WTC11 (cell line): Measurements from ENCODE around the gene PXDC1. TPM values are rescaled to one million over a fixed set of nuclear protein-coding genes. Genes with fewer than 3 reads are reported as not detected.

ENCODE experiments used
- ATAC-seq: fragments of 200-7000 bp; cut with Tn5 transposase; 2 replicates; pipeline ENCODE4 v1.10.0; 2021; ENCODE audit warnings: mild to moderate bottlenecking, moderate library complexity
- CTCF ChIA-PET: fragments of 300-600 bp; sonication (Branson Sonifier 250); formaldehyde crosslinking; loops from one replicate; lab custom pipeline; 2021; ENCODE audit warnings: antibody characterized with exemption; lab: Charles Lee
- POLR2A ChIA-PET: fragments of 350-600 bp; sonication (Branson Sonifier 250); formaldehyde crosslinking; loops from one replicate; lab custom pipeline; 2021; ENCODE audit warnings: antibody characterized with exemption; lab: Charles Lee
- DNase-seq: peaks from one replicate; pipeline ENCODE4 v3.0.0; 2021; ENCODE audit warnings: low spot score
- H3K27ac Mint-ChIP-seq: 2 replicates; pipeline ENCODE4 v1.8.0; 2021; ENCODE audit warnings: mixed read lengths
- H3K27me3 Mint-ChIP-seq: 2 replicates; pipeline ENCODE4 v1.8.0; 2021; ENCODE audit warnings: low read depth, mild to moderate bottlenecking, moderate library complexity, mixed read lengths
- H3K36me3 Mint-ChIP-seq: 2 replicates; pipeline ENCODE4 v1.8.0; 2021; ENCODE audit warnings: mixed read lengths
- H3K4me1 Mint-ChIP-seq: 2 replicates; pipeline ENCODE4 v1.8.0; 2022; ENCODE audit warnings: mixed read lengths
- H3K4me3 Mint-ChIP-seq: 2 replicates; pipeline ENCODE4 v1.8.0; 2021; ENCODE audit warnings: mild to moderate bottlenecking, moderate library complexity, mixed read lengths
- H3K9me3 Mint-ChIP-seq: 2 replicates; pipeline ENCODE4 v1.8.0; 2021; ENCODE audit warnings: mixed read lengths
- CBFB ChIP-seq: sonication (generic); formaldehyde crosslinking; IDR thresholded peaks from 2 replicates; pipeline ENCODE4 v1.8.1; 2022; ENCODE audit warnings: mild to moderate bottlenecking, low read depth, missing genetic modification reagents
- CREM ChIP-seq: sonication (generic); formaldehyde crosslinking; IDR thresholded peaks from 2 replicates; pipeline ENCODE4 v1.8.1; 2022; ENCODE audit warnings: mild to moderate bottlenecking, missing genetic modification reagents, moderate library complexity
- GRHL2 ChIP-seq: fragments of 250-450 bp; sonication (Bioruptor Pico); IDR thresholded peaks from 2 replicates; pipeline ENCODE4 v1.8.0; 2022; ENCODE audit warnings: mild to moderate bottlenecking, moderate library complexity; ENCODE audit not compliant: insufficient replicate concordance, severe bottlenecking
- JAZF1 ChIP-seq: fragments of 250-450 bp; sonication (Bioruptor Pico); IDR thresholded peaks from 2 replicates; pipeline ENCODE4 v1.9.0; 2021; ENCODE audit warnings: moderate library complexity, mild to moderate bottlenecking, inconsistent platforms
- KAT7 ChIP-seq: sonication (generic); formaldehyde crosslinking; IDR thresholded peaks from 2 replicates; pipeline ENCODE4 v1.8.1; 2023; ENCODE audit warnings: missing genetic modification reagents, mild to moderate bottlenecking, borderline replicate concordance
- NFATC4 ChIP-seq: fragments of 250-450 bp; sonication (Bioruptor Pico); IDR thresholded peaks from 2 replicates; pipeline ENCODE4 v1.9.0; 2021; ENCODE audit warnings: mild to moderate bottlenecking
- NFE2L1 ChIP-seq: sonication (generic); formaldehyde crosslinking; IDR thresholded peaks from 2 replicates; pipeline ENCODE4 v1.8.1; 2023; ENCODE audit warnings: missing genetic modification reagents
- NR3C1 ChIP-seq: sonication (generic); formaldehyde crosslinking; conservative IDR thresholded peaks from 2 replicates; pipeline ENCODE4 v1.8.1; 2023; ENCODE audit warnings: low read depth, mild to moderate bottlenecking, missing genetic modification reagents
- PRRX2 ChIP-seq: fragments of 250-450 bp; sonication (Bioruptor Pico); IDR thresholded peaks from 2 replicates; pipeline ENCODE4 v1.8.0; 2021; ENCODE audit warnings: mild to moderate bottlenecking
- SMAD4 ChIP-seq: sonication (generic); formaldehyde crosslinking; IDR thresholded peaks from 2 replicates; pipeline ENCODE4 v1.8.0; 2022; ENCODE audit warnings: mild to moderate bottlenecking, missing genetic modification reagents
- SP1 ChIP-seq: sonication (generic); formaldehyde crosslinking; conservative IDR thresholded peaks from 2 replicates; pipeline ENCODE4 v1.8.1; 2022; ENCODE audit warnings: missing genetic modification reagents
- TEAD4 ChIP-seq: sonication (generic); formaldehyde crosslinking; IDR thresholded peaks from 2 replicates; pipeline ENCODE4 v1.8.0; 2022; ENCODE audit warnings: mild to moderate bottlenecking, missing genetic modification reagents
- TP53 ChIP-seq: sonication (generic); formaldehyde crosslinking; IDR thresholded peaks from 2 replicates; pipeline ENCODE4 v1.8.1; 2023; ENCODE audit warnings: mild to moderate bottlenecking, missing genetic modification reagents
- ZNF317 ChIP-seq: sonication (generic); formaldehyde crosslinking; IDR thresholded peaks from 2 replicates; pipeline ENCODE4 v1.8.1; 2023; ENCODE audit warnings: low read depth, mild to moderate bottlenecking, moderate library complexity, missing genetic modification reagents, borderline replicate concordance
- total RNA-seq: library from RNA; stranded (reverse); gene quantifications from 3 replicates; pipeline ENCODE4 v1.2.3, GENCODE V29; 2021
- TF ChIP-seq, protein P1 (sequence below): sonication (generic); formaldehyde crosslinking; IDR thresholded peaks from 2 replicates; pipeline ENCODE4 v1.8.1; 2023; ENCODE audit warnings: mild to moderate bottlenecking, missing genetic modification reagents, moderate library complexity
- TF ChIP-seq, protein P2 (sequence below): sonication (generic); formaldehyde crosslinking; IDR thresholded peaks from 2 replicates; pipeline ENCODE4 v1.8.1; 2022; ENCODE audit warnings: mild to moderate bottlenecking, missing genetic modification reagents, moderate library complexity, borderline replicate concordance
- TF ChIP-seq, protein P3 (sequence below): fragments of 250-450 bp; sonication (Bioruptor Pico); IDR thresholded peaks from 2 replicates; pipeline ENCODE4 v1.8.0; 2021; ENCODE audit warnings: mild to moderate bottlenecking
- TF ChIP-seq, protein P4 (sequence below): fragments of 200-600 bp; IDR thresholded peaks from 2 replicates; pipeline ENCODE4 v1.8.0; 2022; ENCODE audit warnings: antibody characterized with exemption
- TF ChIP-seq, protein P5 (sequence below): sonication (generic); formaldehyde crosslinking; IDR thresholded peaks from 2 replicates; pipeline ENCODE4 v1.8.1; 2022; ENCODE audit warnings: missing genetic modification reagents, borderline replicate concordance
- TF ChIP-seq, protein P6 (sequence below): sonication (generic); formaldehyde crosslinking; IDR thresholded peaks from 2 replicates; pipeline ENCODE4 v1.8.1; 2022; ENCODE audit warnings: low read depth, mild to moderate bottlenecking, moderate library complexity, missing genetic modification reagents, borderline replicate concordance
- TF ChIP-seq, protein P7 (sequence below): fragments of 250-450 bp; sonication (Bioruptor Pico); IDR thresholded peaks from 2 replicates; pipeline ENCODE4 v1.9.0; 2021; ENCODE audit warnings: mild to moderate bottlenecking
- TF ChIP-seq, protein P8 (sequence below): sonication (generic); formaldehyde crosslinking; IDR thresholded peaks from 2 replicates; pipeline ENCODE4 v1.8.1; 2022; ENCODE audit warnings: low read depth, missing genetic modification reagents, borderline replicate concordance

PXDC1 gene
- total RNA-seq, 1 experiment from 2014 or later = 3.3 TPM

DNA sequence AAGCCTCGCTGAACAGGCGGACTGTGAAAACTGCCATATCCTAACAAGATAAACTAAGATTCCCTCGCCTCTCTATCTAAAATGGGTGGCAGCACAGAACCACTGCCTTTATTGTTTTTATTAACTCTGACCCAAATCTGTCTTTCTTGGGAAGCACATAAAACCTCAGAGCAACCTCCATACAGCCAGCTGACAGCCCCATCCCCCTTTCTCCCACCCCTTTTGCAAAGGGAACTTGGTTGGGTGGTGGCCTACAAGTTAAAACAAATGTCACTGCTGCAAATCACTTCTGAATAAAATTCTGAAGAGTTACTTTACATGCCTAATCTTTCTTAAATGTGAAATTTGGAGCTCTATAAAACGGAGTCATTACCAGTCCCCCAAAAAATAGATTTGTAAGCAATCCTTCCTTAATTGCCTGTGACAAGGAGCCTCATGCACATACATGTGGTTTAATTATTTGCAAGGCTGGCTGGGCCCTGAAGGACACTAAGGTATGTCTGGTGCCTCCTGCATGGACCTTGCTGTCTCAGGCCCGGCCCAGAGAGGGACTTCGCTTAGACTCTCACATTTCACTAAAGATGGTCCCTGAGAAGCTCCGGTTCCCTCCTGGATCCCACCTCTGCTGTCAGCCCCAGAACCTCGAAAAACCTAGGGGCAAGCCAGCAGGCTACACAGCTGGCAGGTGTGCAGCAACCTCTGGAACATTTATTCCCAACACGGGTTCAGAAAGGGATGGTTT lies 21.7 kb downstream of the PXDC1 start:
- ATAC-seq (no peak), DNase-seq (no peak)
- Mint-ChIP-seq H3K36me3 (peaks cover 5% of the 10 kb centered on the region), H3K27ac (no peak overlapping the region), H3K4me3 (no peak overlapping the region), H3K4me1 (peaks cover 7% of the 10 kb centered on the region), H3K27me3 (no peaks in the 10 kb centered on the region), H3K9me3 (peaks cover 1% of the 10 kb centered on the region)
- ChIA-PET POLR2A (no interaction called here), CTCF (interaction anchor here (0.6 to 2.8 kb wide), 8 partner anchors 10 to 1075 kb away, joined by 3 to 8 read pairs (median 4); partner anchors contain the start of gene FAM50B)
- TF ChIP-seq CREM (CRISPR knock-in tag) (no peak), GRHL2 (CRISPR knock-in tag) (no peak), KAT7 (CRISPR knock-in tag) (no peak), NFE2L1 (CRISPR knock-in tag) (no peak), TP53 (CRISPR knock-in tag) (no peak), JAZF1 (CRISPR knock-in tag) (no peak), CBFB (CRISPR knock-in tag) (no peak)
- TF ChIP-seq, protein P1, sequence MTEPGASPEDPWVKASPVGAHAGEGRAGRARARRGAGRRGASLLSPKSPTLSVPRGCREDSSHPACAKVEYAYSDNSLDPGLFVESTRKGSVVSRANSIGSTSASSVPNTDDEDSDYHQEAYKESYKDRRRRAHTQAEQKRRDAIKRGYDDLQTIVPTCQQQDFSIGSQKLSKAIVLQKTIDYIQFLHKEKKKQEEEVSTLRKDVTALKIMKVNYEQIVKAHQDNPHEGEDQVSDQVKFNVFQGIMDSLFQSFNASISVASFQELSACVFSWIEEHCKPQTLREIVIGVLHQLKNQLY = no peak
- TF ChIP-seq, protein P2, sequence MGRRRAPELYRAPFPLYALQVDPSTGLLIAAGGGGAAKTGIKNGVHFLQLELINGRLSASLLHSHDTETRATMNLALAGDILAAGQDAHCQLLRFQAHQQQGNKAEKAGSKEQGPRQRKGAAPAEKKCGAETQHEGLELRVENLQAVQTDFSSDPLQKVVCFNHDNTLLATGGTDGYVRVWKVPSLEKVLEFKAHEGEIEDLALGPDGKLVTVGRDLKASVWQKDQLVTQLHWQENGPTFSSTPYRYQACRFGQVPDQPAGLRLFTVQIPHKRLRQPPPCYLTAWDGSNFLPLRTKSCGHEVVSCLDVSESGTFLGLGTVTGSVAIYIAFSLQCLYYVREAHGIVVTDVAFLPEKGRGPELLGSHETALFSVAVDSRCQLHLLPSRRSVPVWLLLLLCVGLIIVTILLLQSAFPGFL (CRISPR knock-in tag) = no peak

DNA sequence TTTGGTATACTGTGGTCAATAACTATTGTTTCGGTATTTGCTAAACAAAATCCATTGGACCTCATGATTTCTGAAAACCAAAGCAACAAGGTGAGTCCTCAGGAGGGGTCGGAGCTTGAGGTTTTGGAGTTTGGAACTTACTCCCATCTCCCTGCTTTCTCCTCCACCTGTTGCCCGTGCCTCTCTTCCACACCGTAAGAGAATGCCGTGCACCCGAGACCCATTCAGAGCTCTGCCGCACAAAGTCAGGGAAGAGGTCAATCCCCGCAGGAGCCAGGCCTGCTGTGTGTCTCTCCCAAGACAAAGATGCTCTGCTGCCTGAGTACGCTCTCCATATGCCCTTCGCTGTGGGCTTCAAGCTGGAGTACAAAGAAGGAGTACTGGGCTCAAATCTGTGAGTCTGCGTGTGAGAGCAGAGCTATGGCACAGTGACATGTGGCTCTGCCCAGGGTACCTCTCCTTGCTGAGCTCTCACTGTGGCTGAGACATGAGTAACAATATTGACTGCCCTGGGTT lies 23.9 kb downstream of the PXDC1 start:
- Mint-ChIP-seq H3K4me1 (peaks cover 17% of the 10 kb centered on the region), H3K27ac (no peak overlapping the region), H3K27me3 (no peaks in the 10 kb centered on the region), H3K36me3 (no peaks in the 10 kb centered on the region), H3K9me3 (no peaks in the 10 kb centered on the region), H3K4me3 (no peak overlapping the region)
- DNase-seq (no peak), ATAC-seq (no peak)
- TF ChIP-seq, protein P3, sequence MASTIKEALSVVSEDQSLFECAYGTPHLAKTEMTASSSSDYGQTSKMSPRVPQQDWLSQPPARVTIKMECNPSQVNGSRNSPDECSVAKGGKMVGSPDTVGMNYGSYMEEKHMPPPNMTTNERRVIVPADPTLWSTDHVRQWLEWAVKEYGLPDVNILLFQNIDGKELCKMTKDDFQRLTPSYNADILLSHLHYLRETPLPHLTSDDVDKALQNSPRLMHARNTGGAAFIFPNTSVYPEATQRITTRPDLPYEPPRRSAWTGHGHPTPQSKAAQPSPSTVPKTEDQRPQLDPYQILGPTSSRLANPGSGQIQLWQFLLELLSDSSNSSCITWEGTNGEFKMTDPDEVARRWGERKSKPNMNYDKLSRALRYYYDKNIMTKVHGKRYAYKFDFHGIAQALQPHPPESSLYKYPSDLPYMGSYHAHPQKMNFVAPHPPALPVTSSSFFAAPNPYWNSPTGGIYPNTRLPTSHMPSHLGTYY (CRISPR knock-in tag) = no peak
- TF ChIP-seq NR3C1 = no peak
- TF ChIP-seq, protein P4, sequence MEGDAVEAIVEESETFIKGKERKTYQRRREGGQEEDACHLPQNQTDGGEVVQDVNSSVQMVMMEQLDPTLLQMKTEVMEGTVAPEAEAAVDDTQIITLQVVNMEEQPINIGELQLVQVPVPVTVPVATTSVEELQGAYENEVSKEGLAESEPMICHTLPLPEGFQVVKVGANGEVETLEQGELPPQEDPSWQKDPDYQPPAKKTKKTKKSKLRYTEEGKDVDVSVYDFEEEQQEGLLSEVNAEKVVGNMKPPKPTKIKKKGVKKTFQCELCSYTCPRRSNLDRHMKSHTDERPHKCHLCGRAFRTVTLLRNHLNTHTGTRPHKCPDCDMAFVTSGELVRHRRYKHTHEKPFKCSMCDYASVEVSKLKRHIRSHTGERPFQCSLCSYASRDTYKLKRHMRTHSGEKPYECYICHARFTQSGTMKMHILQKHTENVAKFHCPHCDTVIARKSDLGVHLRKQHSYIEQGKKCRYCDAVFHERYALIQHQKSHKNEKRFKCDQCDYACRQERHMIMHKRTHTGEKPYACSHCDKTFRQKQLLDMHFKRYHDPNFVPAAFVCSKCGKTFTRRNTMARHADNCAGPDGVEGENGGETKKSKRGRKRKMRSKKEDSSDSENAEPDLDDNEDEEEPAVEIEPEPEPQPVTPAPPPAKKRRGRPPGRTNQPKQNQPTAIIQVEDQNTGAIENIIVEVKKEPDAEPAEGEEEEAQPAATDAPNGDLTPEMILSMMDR = no peak
- TF ChIP-seq, protein P5, sequence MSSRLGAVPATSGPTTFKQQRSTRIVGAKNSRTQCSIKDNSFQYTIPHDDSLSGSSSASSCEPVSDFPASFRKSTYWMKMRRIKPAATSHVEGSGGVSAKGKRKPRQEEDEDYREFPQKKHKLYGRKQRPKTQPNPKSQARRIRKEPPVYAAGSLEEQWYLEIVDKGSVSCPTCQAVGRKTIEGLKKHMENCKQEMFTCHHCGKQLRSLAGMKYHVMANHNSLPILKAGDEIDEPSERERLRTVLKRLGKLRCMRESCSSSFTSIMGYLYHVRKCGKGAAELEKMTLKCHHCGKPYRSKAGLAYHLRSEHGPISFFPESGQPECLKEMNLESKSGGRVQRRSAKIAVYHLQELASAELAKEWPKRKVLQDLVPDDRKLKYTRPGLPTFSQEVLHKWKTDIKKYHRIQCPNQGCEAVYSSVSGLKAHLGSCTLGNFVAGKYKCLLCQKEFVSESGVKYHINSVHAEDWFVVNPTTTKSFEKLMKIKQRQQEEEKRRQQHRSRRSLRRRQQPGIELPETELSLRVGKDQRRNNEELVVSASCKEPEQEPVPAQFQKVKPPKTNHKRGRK (CRISPR knock-in tag) = no peak
- TF ChIP-seq ZNF317 (CRISPR knock-in tag) = no peak
- no peak for TF ChIP-seq SMAD4 (CRISPR knock-in tag)
- TF ChIP-seq TEAD4 = no peak
- no peak for TF ChIP-seq NFE2L1 (CRISPR knock-in tag)
- TF ChIP-seq, protein P6, sequence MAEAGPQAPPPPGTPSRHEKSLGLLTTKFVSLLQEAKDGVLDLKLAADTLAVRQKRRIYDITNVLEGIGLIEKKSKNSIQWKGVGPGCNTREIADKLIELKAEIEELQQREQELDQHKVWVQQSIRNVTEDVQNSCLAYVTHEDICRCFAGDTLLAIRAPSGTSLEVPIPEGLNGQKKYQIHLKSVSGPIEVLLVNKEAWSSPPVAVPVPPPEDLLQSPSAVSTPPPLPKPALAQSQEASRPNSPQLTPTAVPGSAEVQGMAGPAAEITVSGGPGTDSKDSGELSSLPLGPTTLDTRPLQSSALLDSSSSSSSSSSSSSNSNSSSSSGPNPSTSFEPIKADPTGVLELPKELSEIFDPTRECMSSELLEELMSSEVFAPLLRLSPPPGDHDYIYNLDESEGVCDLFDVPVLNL (CRISPR knock-in tag) = no peak
- TF ChIP-seq, protein P7, sequence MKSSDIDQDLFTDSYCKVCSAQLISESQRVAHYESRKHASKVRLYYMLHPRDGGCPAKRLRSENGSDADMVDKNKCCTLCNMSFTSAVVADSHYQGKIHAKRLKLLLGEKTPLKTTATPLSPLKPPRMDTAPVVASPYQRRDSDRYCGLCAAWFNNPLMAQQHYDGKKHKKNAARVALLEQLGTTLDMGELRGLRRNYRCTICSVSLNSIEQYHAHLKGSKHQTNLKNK = no peak
- TF ChIP-seq, protein P8, sequence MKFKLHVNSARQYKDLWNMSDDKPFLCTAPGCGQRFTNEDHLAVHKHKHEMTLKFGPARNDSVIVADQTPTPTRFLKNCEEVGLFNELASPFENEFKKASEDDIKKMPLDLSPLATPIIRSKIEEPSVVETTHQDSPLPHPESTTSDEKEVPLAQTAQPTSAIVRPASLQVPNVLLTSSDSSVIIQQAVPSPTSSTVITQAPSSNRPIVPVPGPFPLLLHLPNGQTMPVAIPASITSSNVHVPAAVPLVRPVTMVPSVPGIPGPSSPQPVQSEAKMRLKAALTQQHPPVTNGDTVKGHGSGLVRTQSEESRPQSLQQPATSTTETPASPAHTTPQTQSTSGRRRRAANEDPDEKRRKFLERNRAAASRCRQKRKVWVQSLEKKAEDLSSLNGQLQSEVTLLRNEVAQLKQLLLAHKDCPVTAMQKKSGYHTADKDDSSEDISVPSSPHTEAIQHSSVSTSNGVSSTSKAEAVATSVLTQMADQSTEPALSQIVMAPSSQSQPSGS (CRISPR knock-in tag) = no peak
- TF ChIP-seq SP1 = no peak
- no peak for TF ChIP-seq NFATC4 (CRISPR knock-in tag)
- no peak for TF ChIP-seq PRRX2 (CRISPR knock-in tag)
- ChIA-PET CTCF (interaction anchor here (1.3 to 2.8 kb wide), 4 partner anchors 117 to 448 kb away, joined by 3 to 8 read pairs (median 4); no protein-coding TSS in a partner anchor), POLR2A (no interaction called here)
